ENCODE measurements around the gene KLF3. TPM values are rescaled to one million over a fixed set of nuclear protein-coding genes. Genes with fewer than 3 reads are reported as not detected.

The KLF3 gene
- total RNA-seq, 4 donors from 2014 or later: 131 to 224 (median 142) TPM

DNA sequence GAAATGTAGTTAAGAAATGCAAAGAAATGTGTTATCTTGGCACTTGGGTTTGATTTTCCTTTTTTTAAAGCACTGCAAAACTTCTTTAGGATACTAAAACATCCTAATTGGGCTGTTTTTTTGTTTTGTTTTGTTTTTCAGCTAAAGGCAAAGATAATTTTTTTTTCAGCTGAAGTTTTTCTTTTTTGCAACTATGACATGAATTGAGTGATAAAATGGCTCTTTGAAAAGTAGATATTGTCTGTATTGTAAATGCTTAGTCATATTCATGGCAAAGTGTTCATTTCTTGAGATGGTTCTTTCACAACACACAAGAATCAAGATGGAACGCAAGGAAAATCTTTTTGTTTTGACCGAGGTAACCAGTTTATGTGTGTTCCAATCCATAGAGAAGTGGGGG is 35.1 kb downstream of the KLF3 start:
- TF ChIP-seq, protein P1, sequence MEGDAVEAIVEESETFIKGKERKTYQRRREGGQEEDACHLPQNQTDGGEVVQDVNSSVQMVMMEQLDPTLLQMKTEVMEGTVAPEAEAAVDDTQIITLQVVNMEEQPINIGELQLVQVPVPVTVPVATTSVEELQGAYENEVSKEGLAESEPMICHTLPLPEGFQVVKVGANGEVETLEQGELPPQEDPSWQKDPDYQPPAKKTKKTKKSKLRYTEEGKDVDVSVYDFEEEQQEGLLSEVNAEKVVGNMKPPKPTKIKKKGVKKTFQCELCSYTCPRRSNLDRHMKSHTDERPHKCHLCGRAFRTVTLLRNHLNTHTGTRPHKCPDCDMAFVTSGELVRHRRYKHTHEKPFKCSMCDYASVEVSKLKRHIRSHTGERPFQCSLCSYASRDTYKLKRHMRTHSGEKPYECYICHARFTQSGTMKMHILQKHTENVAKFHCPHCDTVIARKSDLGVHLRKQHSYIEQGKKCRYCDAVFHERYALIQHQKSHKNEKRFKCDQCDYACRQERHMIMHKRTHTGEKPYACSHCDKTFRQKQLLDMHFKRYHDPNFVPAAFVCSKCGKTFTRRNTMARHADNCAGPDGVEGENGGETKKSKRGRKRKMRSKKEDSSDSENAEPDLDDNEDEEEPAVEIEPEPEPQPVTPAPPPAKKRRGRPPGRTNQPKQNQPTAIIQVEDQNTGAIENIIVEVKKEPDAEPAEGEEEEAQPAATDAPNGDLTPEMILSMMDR (IDR thresholded peaks at IDR 0.05): no peak
- no peak for TF ChIP-seq POLR2A (IDR thresholded peaks at IDR 0.05)
- DNase-seq (ENCODE audit: low spot score in 2 of 2): no peak
- H3K4me3 ChIP-seq (ENCODE audit: low read depth, poor library complexity, severe bottlenecking): no peak overlapping the region
- WGBS, 2 donors: 88 to 93% methylated on average over 2 of the region's 2 CpGs
- intact Hi-C loops (cut with DNase I; ENCODE audit: low total_unique reads): no loop called here

DNA sequence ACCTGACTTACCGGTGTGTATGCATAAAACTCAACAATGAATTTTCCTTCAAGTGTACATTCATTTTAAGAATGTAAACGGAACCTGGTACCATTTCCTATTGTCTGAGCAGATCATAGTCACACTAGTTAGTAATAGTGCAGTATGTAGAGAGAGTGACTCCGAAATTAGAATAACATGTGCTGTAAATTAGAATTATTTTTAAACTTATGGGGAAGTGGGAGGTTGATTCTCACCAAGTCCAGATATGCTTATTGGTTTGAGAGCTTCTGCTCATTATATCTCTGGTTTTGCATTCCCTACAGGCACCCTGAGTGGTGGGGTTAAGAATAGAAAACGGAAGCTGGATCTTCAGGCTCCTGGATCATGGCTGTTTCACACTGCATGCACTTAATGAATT is 39.6 kb downstream of the KLF3 start:
- no peak for TF ChIP-seq POLR2A (IDR thresholded peaks at IDR 0.05)
- TF ChIP-seq, protein P1 (IDR thresholded peaks at IDR 0.05): no peak
- DNase-seq (ENCODE audit: low spot score in 2 of 2): no peak
- intact Hi-C loops (cut with DNase I; ENCODE audit: low total_unique reads): no loop called here
- H3K4me3 ChIP-seq (ENCODE audit: low read depth, poor library complexity, severe bottlenecking): no peak overlapping the region
- 50 to 52% methylated on average over 4 of the region's 4 CpGs for WGBS, 2 donors

DNA sequence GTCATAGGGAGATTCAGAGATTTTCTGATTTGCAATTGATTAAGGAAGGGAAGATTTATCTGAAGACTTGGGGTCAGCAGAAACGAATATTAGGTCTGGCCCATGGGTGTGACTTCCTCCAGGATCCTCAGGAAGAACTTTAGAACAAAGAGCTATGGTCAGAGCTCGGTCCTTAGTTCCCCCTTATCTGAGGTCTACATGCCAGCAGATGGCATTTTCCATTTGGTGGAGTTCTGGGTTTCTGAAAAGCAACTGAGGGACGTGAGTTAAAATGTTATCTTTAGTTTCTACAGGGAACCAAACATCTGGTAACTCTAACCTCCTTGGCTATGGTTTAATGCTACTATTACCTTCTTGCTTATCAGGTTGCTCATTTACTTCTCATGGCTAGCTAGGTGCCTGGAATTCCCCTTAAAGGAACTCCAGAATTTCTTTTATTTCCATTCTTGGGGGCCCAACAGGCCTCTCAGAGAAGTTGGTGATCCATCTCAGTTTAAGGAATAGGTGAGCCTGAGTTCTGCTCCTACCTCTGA is 40.7 kb downstream of the KLF3 start:
- 65 to 78% methylated on average over 3 of the region's 3 CpGs for WGBS, 2 donors
- intact Hi-C loops (cut with DNase I; ENCODE audit: low total_unique reads): no loop called here
- H3K4me3 ChIP-seq (ENCODE audit: low read depth, poor library complexity, severe bottlenecking): no peak overlapping the region
- no peak for DNase-seq (ENCODE audit: low spot score in 2 of 2)
- TF ChIP-seq POLR2A (IDR thresholded peaks at IDR 0.05): no peak

DNA sequence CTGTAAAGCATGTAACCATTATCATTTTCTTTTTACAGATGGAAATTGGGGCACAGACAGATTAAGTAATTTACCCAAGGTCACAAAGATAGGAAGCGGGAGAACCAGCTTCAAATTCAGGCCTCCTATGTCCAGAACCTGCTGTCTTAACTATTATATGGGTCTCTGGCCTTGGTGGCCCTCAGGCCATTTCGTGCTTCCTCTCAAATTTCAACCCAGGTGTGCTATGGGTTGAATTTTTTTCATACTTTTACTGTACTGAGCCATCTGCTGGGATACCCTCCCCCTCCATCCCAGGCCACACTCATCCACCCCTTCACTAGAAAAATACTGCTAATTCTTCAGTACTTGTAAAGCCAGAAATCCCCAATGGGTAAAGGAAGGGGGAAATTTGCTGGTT is 42.3 kb downstream of the KLF3 start:
- 83 to 86% methylated on average over 2 of the region's 2 CpGs for WGBS, 2 donors
- no peak overlapping the region for H3K4me3 ChIP-seq (ENCODE audit: low read depth, poor library complexity, severe bottlenecking)
- DNase-seq (ENCODE audit: low spot score in 2 of 2): no peak
- intact Hi-C loops (cut with DNase I; ENCODE audit: low total_unique reads): no loop called here
- TF ChIP-seq, protein P1 (IDR thresholded peaks at IDR 0.05): no peak
- TF ChIP-seq POLR2A (IDR thresholded peaks at IDR 0.05): no peak

DNA sequence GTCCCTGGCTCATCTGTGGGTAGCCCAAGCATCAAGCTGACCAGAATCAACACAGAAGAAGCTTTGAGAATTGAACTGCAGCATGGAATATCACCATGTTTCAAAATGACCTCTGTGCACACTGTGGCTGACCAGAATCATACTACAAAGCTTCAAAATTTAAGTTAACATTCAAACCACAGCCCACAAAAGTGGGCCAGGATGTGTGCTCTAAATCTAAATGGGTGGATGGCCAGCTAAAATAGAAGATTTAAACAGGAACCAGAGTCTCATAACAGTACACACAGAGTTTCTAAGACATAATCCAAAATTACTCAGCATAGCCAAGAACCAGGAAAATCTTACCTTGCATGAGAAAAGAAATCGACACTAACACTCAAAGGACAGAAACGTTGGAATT is 46.1 kb downstream of the KLF3 start:
- DNase-seq (ENCODE audit: low spot score in 2 of 2): no peak
- H3K4me3 ChIP-seq (ENCODE audit: low read depth, poor library complexity, severe bottlenecking): no peak overlapping the region
- no peak for TF ChIP-seq POLR2A (IDR thresholded peaks at IDR 0.05)
- TF ChIP-seq, protein P1 (IDR thresholded peaks at IDR 0.05): no peak
- WGBS, 2 donors: 83 to 88% methylated on average over 2 of the region's 2 CpGs
- intact Hi-C loops (cut with DNase I; ENCODE audit: low total_unique reads): no loop called here

DNA sequence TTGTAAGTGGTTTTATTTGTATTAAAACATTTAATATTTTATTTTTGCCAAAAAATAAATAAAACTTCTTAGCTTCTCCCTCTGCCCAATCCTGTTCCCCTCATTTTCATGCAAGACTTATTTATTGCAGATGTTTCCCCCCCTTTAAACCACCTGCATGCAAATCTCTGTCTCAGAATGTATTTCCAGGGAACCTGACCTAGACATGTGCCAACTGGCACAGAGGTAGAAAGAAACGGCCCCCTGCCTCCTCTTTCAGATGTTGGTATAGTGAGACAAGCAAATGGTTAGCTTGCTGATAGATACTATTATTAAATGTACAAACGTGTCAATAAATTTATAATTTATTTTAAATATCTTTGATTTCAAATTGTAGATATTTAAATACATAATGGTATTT is 47.1 kb downstream of the KLF3 start:
- TF ChIP-seq POLR2A (IDR thresholded peaks at IDR 0.05): no peak
- TF ChIP-seq, protein P1 (IDR thresholded peaks at IDR 0.05): no peak
- intact Hi-C loops (cut with DNase I; ENCODE audit: low total_unique reads): no loop called here
- 55 to 67% methylated on average over 2 of the region's 2 CpGs for WGBS, 2 donors
- H3K4me3 ChIP-seq (ENCODE audit: low read depth, poor library complexity, severe bottlenecking): no peak overlapping the region
- no peak for DNase-seq (ENCODE audit: low spot score in 2 of 2)
